GM19395 (cell line): Measurements from ENCODE around the gene DGKI.

ENCODE experiments used
- ATAC-seq: cut with Tn5 transposase; IDR thresholded peaks from one replicate; pipeline ENCODE4 v1.9.1; 2021; ENCODE audit warnings: mild to moderate bottlenecking, moderate library complexity; ENCODE audit not compliant: unreplicated experiment

The DGKI gene

GRCh38 chr7:137873524-137873923, 26.8 kb upstream of the DGKI start:
- ATAC-seq = no peak

GRCh38 chr7:137871170-137871915, 24.6 kb upstream of the DGKI start:
- ATAC-seq = no peak

- no peak for ATAC-seq
These were observed 23.9 kb upstream of the DGKI start for GRCh38 chr7:137870684-137871083.

GRCh38 chr7:137870078-137870477, 23.3 kb upstream of the DGKI start:
- ATAC-seq = no peak

- ATAC-seq = no peak
These were observed 22.5 kb upstream of the DGKI start for GRCh38 chr7:137869260-137869659.

GRCh38 chr7:137867289-137867688, 20.5 kb upstream of the DGKI start:
- no peak for ATAC-seq

GRCh38 chr7:137865764-137866163, 19.0 kb upstream of the DGKI start:
- no peak for ATAC-seq

- ATAC-seq = no peak
These were observed 16.2 kb upstream of the DGKI start for GRCh38 chr7:137862964-137863363.

- ATAC-seq = no peak
These were observed 15.6 kb upstream of the DGKI start for GRCh38 chr7:137862358-137862757.

- no peak for ATAC-seq
These were observed 13.8 kb upstream of the DGKI start for GRCh38 chr7:137860542-137860941.

GRCh38 chr7:137853053-137853452, 6.3 kb upstream of the DGKI start:
- ATAC-seq = no peak

- ATAC-seq = no peak
These were observed 5.3 kb upstream of the DGKI start for GRCh38 chr7:137852108-137852507.

- no peak for ATAC-seq
These were observed 4.5 kb upstream of the DGKI start for GRCh38 chr7:137850972-137851945.

GRCh38 chr7:137850571-137850970, 3.8 kb upstream of the DGKI start:
- no peak for ATAC-seq

- no peak for ATAC-seq
These were observed 1.3 kb upstream of the DGKI start for GRCh38 chr7:137848095-137848494.

- peak; percentile 31 for ATAC-seq
These were observed 835 bp upstream of the DGKI start for GRCh38 chr7:137847568-137848050.

- ATAC-seq = peak; percentile 42
These were observed 286 bp downstream of the DGKI start for GRCh38 chr7:137846549-137846826.

GRCh38 chr7:137844677-137845425, 1.9 kb downstream of the DGKI start:
- ATAC-seq = no peak

GRCh38 chr7:137839903-137840779, 6.6 kb downstream of the DGKI start:
- ATAC-seq = no peak

GRCh38 chr7:137838706-137839315, 8.0 kb downstream of the DGKI start:
- no peak for ATAC-seq
